Tongue (tissue), 2 donors: ENCODE data around the gene CAVIN4. TPM values are rescaled to one million over a fixed set of nuclear protein-coding genes. Genes with fewer than 3 reads are reported as not detected.
A peak's percentile ranks its signal among the peaks of the same experiment; 100 is the strongest.

Experiments used
- DNase-seq: peaks from one replicate; pipeline ENCODE4 v3.0.0-alpha.2; 2015
- total RNA-seq: library from RNA; depleted of rRNA; stranded (reverse); fragments of >200 nt; gene quantifications from one replicate; pipeline ENCODE4 v1.2.3, GENCODE V29; 2014

Gene CAVIN4, protein sequence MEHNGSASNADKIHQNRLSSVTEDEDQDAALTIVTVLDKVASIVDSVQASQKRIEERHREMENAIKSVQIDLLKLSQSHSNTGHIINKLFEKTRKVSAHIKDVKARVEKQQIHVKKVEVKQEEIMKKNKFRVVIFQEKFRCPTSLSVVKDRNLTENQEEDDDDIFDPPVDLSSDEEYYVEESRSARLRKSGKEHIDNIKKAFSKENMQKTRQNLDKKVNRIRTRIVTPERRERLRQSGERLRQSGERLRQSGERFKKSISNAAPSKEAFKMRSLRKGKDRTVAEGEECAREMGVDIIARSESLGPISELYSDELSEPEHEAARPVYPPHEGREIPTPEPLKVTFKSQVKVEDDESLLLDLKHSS
- total RNA-seq: 392 TPM

DNA sequence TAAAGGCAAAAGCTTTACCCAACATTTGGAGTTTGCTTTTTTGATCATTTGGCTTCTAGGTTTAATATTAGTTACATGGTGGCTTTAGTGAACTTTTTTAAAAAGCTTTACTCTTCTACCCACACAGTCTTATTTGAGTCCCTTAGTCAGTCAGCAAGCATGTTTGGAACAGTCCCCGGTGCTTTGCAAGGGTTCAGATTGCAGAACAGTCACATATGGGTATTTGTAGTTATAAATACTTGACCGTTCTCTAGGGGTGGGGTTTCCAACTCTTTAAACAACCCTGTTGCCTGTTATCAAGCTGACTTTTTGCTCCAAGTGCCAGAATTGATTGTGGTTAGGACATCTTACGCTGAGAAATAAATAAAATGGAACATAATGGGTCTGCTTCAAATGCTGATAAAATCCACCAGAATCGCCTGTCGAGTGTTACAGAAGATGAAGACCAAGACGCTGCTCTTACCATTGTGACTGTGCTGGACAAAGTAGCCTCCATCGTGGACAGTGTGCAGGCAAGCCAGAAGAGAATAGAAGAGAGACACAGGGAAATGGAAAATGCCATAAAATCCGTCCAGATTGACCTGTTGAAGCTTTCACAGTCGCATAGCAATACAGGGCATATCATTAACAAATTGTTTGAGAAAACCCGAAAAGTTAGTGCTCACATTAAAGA, at the start of gene CAVIN4:
Gene CAVIN4 (plus strand): TSS at position 304 of the 673 bp plus-strand sequence. CDS start 65 bp downstream, at position 369.
- DNase-seq: peak; percentile 81

DNA sequence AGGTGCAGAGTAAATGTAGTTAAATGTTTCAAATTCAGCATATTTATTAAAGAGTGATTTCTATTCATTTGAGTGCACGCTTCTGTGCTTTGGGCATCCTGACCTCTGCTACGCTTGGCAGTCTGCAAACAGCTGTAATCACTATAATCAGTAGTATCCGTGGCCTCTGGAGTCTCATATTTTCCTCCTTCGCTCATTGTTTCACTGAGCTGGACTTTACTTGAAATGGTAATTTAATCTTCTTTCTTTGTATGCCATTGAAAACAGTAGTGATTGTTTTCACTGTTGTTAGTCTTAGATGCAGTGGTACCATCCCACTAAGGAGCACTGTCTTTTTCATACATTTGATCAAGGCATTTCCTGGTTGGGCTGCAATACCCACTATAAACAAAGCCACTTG, 43.5 kb upstream of the CAVIN4 start:
- peak; percentile 54 for DNase-seq

DNA sequence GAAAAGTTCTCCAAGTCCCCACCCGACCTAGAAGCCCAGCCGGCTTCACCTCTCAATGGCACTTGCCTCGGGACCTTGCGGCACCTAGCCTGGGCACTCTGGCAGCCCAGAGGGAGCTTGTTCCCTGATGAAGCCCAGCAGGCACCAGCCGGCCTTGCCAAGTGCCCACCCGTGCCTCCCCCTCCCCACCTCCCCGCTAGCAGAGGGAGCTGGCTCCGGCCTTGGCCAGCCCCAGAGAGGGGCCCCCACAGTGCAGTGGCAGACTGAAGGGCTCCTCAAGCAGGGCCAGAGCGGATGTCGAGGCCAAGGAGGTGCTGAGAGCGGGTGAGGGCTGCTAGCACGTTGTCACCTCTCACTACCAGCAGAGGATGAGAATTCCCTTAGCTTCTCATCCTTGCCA, 37.6 kb upstream of the CAVIN4 start:
- no peak for DNase-seq

DNA sequence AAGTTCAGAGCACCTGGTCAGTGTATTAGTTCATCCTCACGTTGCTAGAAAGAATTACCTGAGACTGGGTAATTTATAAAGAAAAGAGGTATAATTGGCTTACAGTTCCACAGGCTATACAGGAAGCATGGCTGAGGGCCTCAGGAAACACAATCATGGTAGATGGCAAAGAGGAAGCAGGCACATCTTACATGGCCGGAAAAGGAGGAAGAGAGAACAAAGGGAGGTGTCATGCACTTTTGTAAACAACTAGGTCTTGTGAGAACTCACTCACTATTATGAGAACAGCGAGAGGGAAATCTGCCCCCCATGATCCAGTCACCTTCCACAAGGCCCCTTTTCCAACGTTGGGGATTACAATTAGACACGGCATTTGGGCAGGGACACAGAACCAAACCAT, 28.8 kb upstream of the CAVIN4 start:
- DNase-seq: no peak

DNA sequence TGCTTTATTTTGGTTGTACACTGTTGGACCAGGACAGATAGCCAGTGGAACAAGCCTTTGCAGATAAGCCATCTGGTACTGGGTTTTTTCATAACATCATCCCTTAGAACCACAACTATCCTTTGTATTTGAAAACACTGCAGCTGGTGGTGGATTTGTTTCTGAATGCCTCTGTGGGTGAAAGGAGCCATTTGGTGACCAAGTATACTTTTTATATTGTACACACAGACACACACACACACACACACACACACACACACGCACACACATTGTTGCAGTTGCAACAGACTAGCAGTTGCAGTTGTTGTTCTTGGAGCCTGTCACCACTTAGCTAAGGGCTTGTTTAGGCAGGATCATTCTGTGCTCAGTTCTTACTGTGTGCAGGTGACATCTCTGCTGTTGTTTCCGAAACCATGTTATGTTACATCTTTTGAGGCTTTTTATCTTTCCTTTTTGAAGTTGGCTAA, 22.9 kb upstream of the CAVIN4 start:
- DNase-seq: no peak

DNA sequence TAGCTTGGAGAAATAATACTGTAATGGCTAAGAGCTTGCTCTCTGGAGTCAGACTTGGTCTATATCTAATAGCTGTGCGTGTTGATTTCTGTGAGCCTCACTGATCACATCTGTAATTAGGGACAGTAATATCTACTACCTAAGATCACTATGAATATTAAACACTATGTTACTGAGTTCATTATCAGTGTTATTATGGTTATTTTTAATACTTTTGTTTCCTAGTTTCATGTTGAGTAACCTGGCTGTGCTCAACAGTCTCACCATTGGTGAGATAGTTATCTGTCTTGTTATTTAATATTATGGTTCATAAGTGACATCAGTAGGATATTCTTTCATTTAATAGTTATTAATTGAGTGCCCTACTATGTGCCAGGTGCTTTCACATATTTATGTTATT, 22.4 kb upstream of the CAVIN4 start:
- no peak for DNase-seq

DNA sequence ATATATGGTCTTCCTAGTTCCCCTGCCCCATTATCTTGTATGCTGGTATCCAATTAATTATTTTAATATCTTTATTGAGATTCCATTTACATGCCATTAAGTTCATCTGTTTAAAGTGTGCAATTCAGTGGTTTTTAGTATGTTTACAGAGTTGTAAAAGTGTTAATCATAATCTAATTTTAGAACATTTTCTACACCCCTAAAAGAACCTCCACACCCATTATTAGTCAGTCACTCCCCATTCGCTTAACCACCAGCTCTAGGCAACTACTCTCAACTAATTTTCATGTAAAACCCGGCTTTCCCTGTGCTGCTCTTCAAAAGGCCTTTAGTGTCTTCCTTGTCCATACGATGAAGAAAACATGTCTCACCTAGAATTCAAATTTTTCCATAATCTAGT, 20.8 kb upstream of the CAVIN4 start:
- no peak for DNase-seq

DNA sequence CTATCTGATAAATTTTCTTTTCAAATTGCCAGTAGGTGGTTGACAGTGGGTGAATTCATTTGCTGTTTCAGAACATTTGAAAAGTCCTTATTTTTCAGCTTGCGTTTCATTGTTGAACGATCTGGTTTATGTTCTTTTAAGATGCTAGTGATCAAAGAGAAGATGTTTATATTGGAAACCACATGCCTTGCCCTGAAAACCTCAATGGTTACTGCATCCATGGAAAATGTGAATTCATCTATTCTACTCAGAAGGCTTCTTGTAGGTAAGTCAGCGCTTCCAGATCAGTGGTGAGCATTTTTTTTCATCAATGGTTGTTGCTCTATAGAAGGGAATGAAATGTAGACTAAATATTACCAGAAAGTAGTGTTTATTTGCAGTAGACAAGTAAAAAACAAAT, 16.6 kb upstream of the CAVIN4 start:
- no peak for DNase-seq

DNA sequence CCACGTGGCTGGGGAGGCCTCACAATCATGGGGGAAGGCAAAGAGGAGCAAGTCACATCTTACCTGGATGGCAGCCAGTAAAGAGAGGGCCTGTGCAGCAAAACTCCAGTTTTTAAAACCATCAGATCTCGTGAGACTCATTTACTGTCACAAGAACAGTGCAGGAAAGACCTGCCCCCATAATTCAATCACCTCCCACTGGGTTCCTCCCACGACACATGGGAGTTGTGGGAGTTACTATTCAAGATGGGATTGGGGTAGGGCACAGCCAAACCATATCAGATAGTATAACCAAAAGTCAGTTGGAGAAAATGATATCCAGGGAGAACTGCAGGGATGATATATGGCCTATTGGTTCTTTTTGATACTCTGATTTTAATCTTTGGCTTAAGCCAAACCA, 10.0 kb upstream of the CAVIN4 start:
- no peak for DNase-seq

DNA sequence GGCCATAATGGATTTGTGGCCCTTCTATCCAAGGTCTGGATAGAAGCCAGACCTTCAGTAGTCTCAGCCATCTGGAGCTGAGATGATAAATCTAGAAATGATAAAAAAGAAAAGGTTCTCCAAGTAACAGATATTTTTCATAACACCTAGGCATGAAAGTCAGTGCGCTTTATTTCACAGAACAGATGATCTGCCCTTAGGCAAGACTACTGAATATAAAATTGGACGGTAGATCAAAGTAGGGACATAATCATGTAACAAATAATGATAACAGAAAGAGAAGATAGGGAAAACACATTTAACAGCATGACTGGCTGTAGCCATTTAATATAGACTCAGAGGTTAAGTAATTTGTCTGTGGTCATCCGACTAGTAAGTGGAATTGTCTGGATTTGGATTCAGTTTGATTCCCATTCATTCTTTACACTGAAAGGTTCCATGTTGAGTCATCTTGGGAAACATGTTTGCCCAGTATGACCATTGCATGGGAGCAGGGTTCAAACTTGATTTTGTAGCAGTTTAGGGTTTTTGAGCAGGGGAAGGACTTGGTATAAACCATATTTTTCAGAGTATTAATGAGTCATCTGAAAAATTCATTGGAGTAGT, 4.1 kb upstream of the CAVIN4 start:
- DNase-seq: no peak

DNA sequence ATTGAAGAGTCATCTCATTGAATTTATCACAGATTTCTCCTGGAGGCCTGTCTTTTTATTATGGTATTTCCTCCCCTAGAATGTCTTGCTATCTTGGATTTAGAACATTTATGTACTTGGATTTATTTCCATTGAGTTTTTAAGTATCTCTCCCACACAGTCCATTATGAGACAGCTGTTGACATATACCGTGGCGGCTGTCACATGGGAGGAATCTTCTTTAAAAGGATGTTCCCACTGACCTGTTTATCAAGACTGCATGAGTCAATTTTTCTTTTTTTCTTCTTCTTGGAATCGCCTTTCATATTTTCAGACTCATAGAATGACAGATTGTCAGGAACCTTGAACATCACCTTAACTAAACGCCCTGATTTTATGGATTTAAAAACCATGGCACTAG, 2.9 kb upstream of the CAVIN4 start:
- no peak for DNase-seq

DNA sequence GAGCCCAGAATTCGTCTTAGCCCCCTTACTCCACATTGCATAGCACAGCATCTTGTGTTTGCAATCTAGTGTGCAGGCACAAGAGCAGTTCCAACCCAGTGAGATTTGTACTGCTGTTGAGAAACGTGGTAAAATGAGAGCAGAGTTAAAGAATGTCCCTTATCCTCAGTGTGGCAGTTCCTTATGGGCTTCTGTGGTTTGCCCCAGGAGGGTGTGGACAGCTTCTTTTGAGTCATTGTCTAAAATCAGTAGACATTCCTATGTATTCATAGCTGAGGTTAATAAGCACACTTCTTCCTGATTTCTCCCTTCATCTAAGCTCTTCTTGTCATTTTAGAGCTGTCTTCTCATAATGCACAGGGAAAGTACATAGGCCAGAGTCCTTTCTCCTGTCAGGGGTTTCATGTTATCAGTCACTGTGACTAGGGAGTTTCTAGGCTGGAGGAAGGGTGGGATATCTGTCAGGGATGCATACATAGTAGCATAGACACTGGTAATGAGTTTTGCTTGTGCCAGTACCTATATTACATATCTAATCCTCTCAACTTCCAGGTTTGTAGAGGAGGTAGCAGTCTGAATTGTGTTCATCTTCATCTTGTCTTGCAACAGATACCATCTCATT, 2.0 kb upstream of the CAVIN4 start:
- no peak for DNase-seq

DNA sequence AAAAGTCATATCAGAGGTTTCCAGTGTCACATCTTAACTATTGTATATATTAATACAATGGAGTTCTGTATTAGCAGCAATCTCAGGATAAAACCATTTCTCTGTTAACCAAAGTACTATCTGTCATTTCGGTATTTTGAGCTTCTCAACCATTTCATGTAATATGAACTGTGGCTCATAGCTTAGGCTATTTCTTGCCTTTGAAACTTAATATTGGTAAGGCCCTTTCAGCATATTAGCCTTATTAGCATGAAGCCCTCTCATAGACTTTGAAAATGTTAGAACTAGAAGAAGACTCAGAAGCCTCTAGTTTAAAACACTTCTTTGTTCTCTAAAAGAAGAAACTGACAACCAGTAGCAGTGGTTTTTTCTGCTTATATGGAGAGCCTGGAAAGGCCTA, 731 bp downstream of the CAVIN4 start:
- DNase-seq: no peak

DNA sequence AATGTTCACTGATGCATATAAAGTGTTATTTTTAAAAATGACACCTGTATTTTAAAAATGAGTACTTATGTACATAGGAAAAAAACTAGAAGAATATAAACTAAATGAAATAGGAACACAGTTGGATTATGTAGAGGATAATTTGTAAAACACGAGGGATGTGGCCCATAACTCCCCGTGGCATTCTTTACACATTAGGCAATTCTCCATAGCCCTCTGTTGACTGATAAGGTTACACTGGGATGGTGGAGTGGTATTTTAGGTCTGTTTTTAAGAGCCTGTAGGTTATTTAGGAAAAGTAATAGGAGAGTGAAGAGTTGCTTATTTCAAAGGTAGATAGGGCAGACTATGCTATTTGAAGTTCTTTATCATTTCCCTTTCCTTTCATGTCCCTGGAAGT, 1.8 kb downstream of the CAVIN4 start:
- DNase-seq: peak; percentile 75

DNA sequence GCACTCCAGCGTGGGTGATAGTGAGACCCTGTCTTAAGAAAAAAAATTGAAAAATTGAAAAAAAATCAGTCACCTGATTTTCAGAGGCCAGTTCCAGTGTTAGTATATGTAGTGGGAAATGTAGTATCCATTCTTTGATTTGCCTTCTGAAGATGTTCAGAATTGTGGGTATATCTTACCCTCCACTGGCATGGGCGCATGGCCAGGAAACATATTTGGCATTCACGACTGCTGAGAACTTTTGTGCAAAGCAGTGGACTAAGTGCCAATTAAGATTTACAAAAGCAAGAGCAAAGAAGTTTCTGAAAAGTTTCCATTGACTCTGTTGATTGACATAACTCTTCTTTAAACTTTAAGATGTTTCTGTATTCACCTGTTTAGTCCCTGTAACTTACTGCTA, 2.4 kb downstream of the CAVIN4 start:
- DNase-seq: peak; percentile 68

DNA sequence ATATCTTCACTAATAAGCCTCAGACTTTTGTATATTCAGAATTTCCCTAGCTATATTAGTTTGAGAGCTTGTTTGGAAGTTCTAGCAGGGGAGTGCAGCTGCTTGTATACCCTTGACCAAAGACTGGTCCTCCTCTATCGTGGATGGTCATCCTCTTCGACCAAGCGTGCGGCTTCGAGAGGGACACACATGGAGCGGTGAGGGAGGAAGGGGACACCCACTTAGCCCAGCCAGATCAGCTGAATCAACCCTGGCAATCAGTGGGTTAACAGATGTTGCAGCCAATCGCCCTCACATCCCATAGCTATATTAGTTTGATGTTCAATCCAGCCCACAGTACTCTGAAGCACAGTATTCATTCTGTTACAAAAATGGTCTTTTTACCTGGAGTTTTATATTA, 3.2 kb downstream of the CAVIN4 start:
- no peak for DNase-seq

DNA sequence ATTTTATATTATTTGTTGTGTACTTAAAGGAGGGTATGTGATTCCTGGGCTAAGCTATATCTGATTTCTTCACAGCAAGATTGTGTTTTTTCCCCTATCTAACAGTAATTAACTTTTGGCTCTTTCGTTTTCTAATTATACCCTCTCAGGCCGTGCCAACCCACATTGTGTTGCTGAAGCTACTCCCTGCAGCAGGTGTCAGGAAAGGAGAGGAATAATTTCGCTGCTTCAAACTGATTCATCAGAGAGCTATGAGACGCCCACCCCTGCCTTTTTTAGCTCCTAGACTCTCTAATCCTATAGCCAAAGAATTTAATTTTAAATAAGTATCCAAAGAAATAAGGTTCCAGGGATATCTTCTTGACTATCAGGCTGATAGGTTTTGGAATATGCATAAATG, 3.8 kb downstream of the CAVIN4 start:
- DNase-seq: peak; percentile 54

DNA sequence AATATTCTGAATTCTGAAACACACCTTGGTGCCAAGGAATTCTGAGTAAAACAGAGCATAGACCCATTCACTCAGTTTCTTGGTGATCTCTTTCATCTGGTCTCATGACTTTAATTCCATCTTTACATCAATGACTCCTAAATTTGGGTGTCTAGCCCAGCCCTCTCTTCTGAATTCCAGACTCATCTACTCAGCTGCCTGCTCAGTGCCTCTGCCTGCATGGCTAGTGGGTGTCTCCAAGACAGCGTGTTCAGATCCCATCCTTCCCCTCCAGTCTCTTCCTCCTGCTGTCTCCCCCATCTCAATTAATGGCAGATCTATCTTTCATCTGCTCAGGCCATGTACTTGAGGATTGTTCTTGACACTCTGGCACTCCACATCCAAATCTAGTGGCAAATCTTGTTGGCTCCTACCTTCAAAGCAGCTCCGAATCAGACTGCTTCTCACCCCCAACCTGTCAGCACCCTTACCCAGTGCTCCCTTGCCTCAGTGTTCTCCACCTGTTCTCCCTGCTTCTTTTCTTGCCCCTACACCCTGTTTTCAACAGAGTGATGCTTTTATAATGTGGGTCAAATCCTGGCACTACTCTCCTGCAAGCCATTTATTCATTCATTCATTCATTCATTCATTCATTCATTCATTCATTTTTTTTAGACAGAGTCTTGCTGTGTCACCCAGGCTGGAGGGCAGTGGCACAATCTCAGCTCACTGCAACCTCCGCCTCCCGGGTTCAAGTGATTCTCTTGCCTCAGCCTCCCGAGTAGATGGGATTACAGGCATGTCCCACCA, 5.3 kb downstream of the CAVIN4 start:
- DNase-seq: no peak

DNA sequence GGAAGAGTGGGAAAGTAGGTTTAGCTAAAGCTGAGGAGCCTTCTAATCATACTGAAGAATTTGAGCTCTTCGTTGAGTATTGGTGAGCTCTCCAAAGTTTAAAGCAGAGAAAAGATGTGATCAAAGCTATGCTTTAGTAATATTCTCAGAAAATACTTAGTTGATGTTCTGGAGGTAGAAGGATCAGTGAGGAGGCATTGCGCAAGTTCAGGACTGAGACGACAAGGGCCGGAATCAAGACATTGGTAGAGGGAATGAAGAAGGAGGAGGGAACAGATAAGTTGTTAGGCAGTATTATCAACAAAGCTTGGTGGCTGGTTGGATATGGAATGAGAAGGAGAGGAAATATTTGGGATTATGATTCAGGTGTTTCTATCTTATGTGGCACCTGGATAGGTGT, 7.1 kb downstream of the CAVIN4 start:
- no peak for DNase-seq

DNA sequence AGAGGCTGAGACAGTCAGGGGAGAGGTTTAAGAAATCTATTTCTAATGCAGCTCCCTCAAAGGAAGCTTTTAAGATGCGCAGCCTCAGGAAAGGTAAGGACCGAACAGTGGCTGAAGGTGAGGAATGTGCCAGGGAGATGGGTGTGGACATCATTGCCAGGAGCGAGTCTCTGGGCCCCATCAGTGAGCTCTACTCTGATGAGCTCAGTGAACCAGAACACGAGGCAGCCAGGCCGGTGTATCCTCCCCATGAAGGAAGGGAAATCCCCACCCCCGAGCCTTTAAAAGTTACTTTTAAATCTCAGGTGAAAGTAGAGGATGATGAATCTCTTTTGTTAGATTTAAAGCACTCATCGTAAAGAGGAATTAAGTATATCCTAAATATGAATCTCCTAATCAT, 8.2 kb downstream of the CAVIN4 start:
- no peak for DNase-seq

DNA sequence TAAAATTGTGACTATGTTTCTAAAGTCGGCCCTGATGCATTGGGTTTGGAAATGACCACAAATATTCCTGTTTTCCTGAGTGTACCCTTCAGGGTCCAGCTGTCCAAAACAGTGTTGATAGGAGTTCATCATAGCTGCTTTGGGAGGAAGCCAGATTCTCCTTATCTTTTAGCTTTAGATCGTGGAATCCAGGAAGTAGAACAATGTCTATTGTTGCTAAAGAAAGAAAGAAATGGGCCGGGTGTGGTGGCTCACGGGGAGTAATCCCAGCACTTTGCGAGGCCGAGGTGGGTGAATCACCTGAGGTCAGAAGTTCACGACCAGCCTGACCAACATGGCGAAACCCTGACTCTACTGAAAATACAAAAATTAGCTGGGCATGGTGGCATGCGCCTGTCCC, 9.5 kb downstream of the CAVIN4 start:
- no peak for DNase-seq

DNA sequence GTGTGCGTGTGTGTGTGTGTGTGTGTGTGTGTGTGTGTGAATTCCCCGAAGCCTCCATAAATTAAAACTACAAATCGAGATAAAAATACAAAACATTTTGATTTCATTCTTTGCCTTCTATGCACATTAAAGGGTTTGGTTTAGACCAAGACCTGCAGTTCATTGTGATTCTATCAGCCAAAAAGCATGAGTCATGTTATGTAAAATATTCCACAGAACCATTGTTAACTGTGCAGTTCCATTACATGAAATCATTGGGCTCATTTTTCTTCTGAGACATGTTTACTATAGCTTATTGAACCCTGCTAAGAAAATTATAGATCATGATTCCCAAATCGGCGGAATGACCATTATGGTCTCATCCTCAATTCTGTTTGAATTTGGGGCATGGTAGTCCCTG, 11.7 kb downstream of the CAVIN4 start:
- no peak for DNase-seq
